Thyroid gland (tissue), 4 donors: Measurements from ENCODE around the gene OVOL3. TPM values are rescaled to one million over a fixed set of nuclear protein-coding genes. Genes with fewer than 3 reads are reported as not detected.
A peak's percentile ranks its signal among the peaks of the same experiment; 100 is the strongest.

Experiments
- DNase-seq, 2 donors: peaks; one replicate each; pipeline ENCODE4 v3.0.0-alpha.2; 2019
- H3K27ac ChIP-seq, 3 donors: fragments of 200-600 bp; sonication (generic); 1 replicate in 2 of 3; 2 replicates in 1 of 3; pipeline ENCODE4 v1.5.1; 2016 to 2019; ENCODE audit warnings: mild to moderate bottlenecking in 1 of 3, moderate library complexity in 1 of 3
- H3K27me3 ChIP-seq: fragments of 200-600 bp; sonication (generic); one replicate; pipeline ENCODE4 v1.5.1; 2019
- H3K36me3 ChIP-seq, 2 donors: fragments of 200-600 bp; sonication (generic); one replicate each; pipeline ENCODE4 v1.5.1; 2016 to 2019
- H3K4me1 ChIP-seq, 2 donors: fragments of 200-600 bp; sonication (generic); one replicate each; pipeline ENCODE4 v1.5.1; 2017 to 2019
- H3K4me3 ChIP-seq, 3 donors: fragments of 200-600 bp; sonication (generic); replicated peaks in 1 of 3; 1 replicate in 2 of 3; 2 replicates in 1 of 3; pipeline ENCODE4 v1.5.1; 2016; ENCODE audit warnings: mild to moderate bottlenecking in 1 of 3
- H3K9me3 ChIP-seq: fragments of 200-600 bp; sonication (generic); one replicate; pipeline ENCODE4 v1.5.1; 2017
- CTCF ChIP-seq, 6 experiments: fragments of 200-600 bp in 3 of 6; fragments of 450-650 bp in 3 of 6; sonication (generic) in 3 of 6; IDR thresholded peaks; one replicate each; pipeline ENCODE4 v1.5.1; 2016 to 2019; ENCODE audit warnings: antibody characterized with exemption in 6 of 6, mild to moderate bottlenecking in 2 of 6, inconsistent platforms in 1 of 6, moderate library complexity in 1 of 6
- POLR2A ChIP-seq, 2 donors: fragments of 450-650 bp; IDR thresholded peaks; one replicate each; pipeline ENCODE4 v1.6.1; 2017; ENCODE audit warnings: antibody characterized with exemption in 2 of 2, mild to moderate bottlenecking in 2 of 2, moderate library complexity in 1 of 2
- WGBS, 2 donors: methylation state at CpG; one replicate each; pipeline ENCODE4 v1.1.5; 2017; 5-methylcytosine and 5-hydroxymethylcytosine counted together
- intact Hi-C: fragments of 100-400 bp; cut with DNase I; formaldehyde crosslinking; loops from one replicate; pipeline ENCODE4 v1.15.1; 2023
- total RNA-seq, 4 donors: library from RNA; depleted of rRNA; stranded (reverse); fragments of >200 nt; gene quantifications; one replicate each; pipeline ENCODE4 v1.2.3, GENCODE V29; 2016

The OVOL3 gene
- total RNA-seq, 4 donors from 2014 or later = not detected

- H3K36me3 ChIP-seq = peaks cover 12 to 23% of the 10 kb centered on the region in 2 donors
- no peak for TF ChIP-seq CTCF (IDR thresholded peaks at IDR 0.05)
- TF ChIP-seq POLR2A (IDR thresholded peaks at IDR 0.05) = no peak
- DNase-seq = peak; percentile 34 to 49
- intact Hi-C loops = loop anchor here (5.0 kb wide), 1 partner anchor 57 kb away; no protein-coding TSS in a partner anchor
- peaks cover 15 to 16% of the 10 kb centered on the region in 2 donors for H3K4me1 ChIP-seq
- no peaks in the 10 kb centered on the region for H3K27me3 ChIP-seq
- WGBS, 2 donors = 4 to 9% methylated on average over 24 to 47 of the region's 48 CpGs
- peak overlapping the region; percentile 13 to 87 (median 60) for H3K4me3 ChIP-seq
- peak overlapping the region; percentile 24 to 84 (median 68) for H3K27ac ChIP-seq
- no peaks in the 10 kb centered on the region for H3K9me3 ChIP-seq
Observed at GRCh38 chr19:36113894-36114720, 3.2 kb downstream of the OVOL3 start.

GRCh38 chr19:36114721-36115452 lies 3.9 kb downstream of the OVOL3 start, which contains the start of gene POLR2I:
Gene POLR2I, minus strand, starts transcription at chr19:36114875. Its CDS starts 19 bp downstream, at chr19:36114856.
- peaks cover 15 to 16% of the 10 kb centered on the region in 2 donors for H3K4me1 ChIP-seq
- H3K4me3 ChIP-seq = peak within 1 kb of the TSS; percentile 13 to 87 (median 60)
- no peaks in the 10 kb centered on the region for H3K9me3 ChIP-seq
- intact Hi-C loops = loop anchor here (5.0 kb wide), 1 partner anchor 58 kb away; no protein-coding TSS in a partner anchor
- 0 to 1% methylated on average over 32 to 34 of the region's 60 CpGs for WGBS, 2 donors
- TF ChIP-seq POLR2A (IDR thresholded peaks at IDR 0.05) (peak in 1 of 2 donors; percentile 71), CTCF (IDR thresholded peaks at IDR 0.05) (no peak)
- no peaks in the 10 kb centered on the region for H3K27me3 ChIP-seq
- peak; percentile 99 for DNase-seq
- H3K27ac ChIP-seq = peak within 1 kb of the TSS; percentile 24 to 84 (median 68)
- peaks cover 12 to 23% of the 10 kb centered on the region in 2 donors for H3K36me3 ChIP-seq

- Histone ChIP-seq H3K4me1 (peaks cover 15 to 16% of the 10 kb centered on the region in 2 donors), H3K27me3 (no peaks in the 10 kb centered on the region), H3K36me3 (peaks cover 12 to 19% of the 10 kb centered on the region in 2 donors), H3K4me3 (peak within 1 kb of the TSS; percentile 13 to 87 (median 60)), H3K9me3 (no peaks in the 10 kb centered on the region), H3K27ac (peak within 1 kb of the TSS; percentile 24 to 84 (median 68))
- WGBS, 2 donors = 7 to 8% methylated on average over 34 to 44 of the region's 59 CpGs
- DNase-seq = peak; percentile 78 to 80
- peak in 1 of 2 donors; percentile 56 for TF ChIP-seq POLR2A (IDR thresholded peaks at IDR 0.05)
- no peak for TF ChIP-seq CTCF (IDR thresholded peaks at IDR 0.05)
- intact Hi-C loops = no loop called here
Observed at GRCh38 chr19:36115453-36116343, 4.8 kb downstream of the OVOL3 start, which contains the start of gene TBCB. Gene TBCB, plus strand, starts transcription at chr19:36115468. Its CDS starts 93 bp downstream, at chr19:36115561.

GRCh38 chr19:36116344-36116637 lies 5.3 kb downstream of the OVOL3 start:
- H3K4me3 ChIP-seq = peak overlapping the region in 1 of 3 donors; percentile 47
- H3K4me1 ChIP-seq = peaks cover 15 to 16% of the 10 kb centered on the region in 2 donors
- H3K36me3 ChIP-seq = peaks cover 12 to 18% of the 10 kb centered on the region in 2 donors
- no peak overlapping the region for H3K27ac ChIP-seq
- 90 to 93% methylated on average over 1 of the region's 1 CpG for WGBS, 2 donors
- no peaks in the 10 kb centered on the region for H3K27me3 ChIP-seq
- DNase-seq = no peak
- TF ChIP-seq CTCF (IDR thresholded peaks at IDR 0.05) (no peak), POLR2A (IDR thresholded peaks at IDR 0.05) (no peak)
- intact Hi-C loops = no loop called here
- no peaks in the 10 kb centered on the region for H3K9me3 ChIP-seq
